Measurements from ENCODE around the gene MGAT3.
"Not testable (repeated sequence)": the region's sequence is repeated elsewhere in the genome, so short reads cannot be mapped to it uniquely, and the experiment has no call there.

MGAT3 gene

DNA sequence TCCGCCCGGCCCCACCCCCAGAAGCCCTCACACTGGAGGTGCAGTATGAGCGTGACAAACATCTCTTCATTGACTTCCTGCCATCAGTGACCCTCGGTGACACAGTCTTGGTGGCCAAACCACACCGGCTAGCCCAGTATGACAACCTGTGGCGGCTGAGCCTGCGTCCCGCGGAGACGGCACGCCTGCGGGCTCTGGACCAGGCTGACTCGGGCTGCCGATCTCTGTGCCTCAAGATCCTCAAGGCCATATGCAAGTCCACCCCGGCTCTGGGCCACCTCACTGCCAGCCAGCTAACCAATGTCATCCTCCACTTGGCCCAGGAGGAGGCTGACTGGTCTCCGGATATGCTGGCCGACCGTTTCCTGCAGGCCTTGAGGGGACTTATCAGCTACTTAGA is 57.0 kb downstream of the MGAT3 start:
- DNase-seq (ENCODE audit: low read depth in 2 of 2), result no peak

DNA sequence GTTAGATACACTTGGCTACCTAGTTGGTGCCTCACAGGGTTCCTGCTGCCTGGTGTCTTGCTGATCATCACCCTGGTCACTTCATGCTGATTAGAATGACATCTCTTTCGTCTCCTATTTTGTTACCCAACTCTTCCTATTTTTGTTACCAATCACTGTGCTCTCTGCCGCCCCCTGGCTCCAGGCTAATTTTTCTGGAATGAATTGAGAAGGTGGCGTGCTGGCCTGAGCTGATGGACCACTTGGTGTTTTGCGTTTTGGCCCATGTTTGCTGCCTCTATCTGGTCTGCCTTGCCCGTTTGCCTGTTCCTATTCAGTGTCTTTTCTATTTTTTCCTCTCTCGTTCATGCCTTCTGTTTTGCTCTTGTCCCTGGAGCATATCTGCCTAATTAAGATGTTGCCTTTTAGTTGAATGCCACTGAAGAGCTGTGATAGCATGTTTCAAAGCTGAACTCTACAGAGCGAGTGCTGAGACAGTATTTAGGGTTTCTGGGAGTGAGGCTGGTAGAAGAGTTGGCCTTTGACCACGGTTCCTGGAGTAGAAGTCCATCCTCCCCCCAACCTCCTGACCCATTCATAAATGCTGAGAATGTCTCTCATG is 57.7 kb downstream of the MGAT3 start:
- no peak for DNase-seq (ENCODE audit: low read depth in 2 of 2)

DNA sequence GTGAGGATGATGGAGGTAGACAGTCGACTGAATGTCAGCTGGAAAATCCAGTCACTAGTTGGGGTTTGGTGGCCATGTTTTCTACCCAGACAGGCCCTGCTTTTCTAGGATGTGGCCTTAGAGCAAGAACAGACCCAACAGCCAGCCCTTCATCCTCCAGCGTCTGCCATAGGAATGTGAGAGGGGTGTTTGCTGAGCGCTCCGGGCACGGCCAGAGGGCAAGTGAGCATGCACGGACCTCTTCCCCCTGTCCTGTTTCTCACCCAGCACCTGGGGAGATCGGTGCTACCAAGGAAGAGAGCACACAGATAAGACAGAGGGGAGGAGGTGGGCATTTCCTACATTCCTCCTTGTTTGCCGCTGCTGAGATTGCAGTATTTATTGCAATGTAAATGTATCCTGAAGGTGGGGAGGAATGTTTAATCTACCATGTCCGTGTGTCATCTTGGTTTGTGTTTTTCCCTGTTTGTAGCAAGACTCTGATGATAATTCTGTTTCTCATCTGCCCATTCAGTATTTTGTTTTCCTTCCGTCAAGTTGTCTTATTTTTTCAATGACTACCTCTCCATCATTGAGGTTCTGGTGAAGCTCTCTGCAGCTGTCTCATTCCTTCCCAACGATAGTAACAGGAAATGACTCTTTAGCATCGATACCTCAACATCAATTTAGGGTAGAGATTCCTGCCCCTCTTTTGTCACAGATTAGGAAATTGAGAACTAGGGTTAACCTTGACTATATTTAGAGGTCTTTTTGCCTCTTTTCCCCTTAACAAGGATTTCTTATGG is 58.6 kb downstream of the MGAT3 start:
- DNase-seq (ENCODE audit: low read depth in 2 of 2), result no peak

DNA sequence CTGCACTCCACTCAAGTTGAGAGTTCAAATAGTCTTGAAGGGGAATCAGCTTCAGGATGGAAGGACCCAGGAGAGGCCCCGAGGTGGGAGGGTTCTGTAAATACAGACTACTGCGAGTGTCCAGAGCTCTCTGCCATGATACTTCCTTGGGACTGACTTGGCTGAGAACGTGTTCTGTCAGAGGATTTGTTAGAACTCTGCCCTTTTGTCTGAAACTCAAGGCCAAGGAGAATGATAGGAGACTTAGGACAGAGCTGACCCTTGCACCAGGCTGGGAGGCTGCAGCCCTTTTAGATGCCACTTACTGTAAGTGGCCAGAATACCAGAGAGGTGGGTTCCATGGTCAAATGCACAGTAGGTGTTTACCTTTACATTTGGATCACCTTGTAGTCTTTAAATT is 60.7 kb downstream of the MGAT3 start:
- no peak for DNase-seq (ENCODE audit: low read depth in 2 of 2)

DNA sequence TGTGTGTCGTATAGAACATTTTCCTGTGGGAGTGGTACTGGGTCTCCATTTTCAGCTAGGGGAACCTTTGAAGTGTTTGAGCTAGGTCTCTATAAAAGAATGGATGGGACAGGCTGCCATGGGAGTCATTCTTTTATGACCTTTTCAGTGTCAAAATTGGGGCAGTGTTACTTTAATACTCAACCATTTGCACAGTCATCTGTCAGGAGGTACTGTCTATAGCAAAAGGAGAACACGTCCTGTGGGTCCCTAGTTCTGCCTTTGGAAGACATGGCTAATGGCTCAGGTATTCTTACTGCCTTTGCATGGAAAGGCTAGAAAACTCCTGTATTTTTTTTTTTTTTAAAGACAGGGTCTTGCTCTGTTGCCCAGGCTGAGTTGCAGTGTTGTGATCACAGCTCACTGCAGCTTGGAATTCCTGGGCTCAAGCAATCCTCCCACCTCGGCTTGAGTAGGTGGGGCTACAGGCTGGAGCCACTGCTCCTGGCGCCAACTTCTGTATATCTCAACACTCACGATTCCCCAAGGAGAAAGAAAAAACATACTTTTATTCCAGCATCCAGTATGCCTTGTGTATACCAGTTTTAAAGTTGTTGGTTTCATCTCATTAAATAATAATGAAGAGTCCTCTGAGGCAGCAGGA is 61.5 kb downstream of the MGAT3 start:
- no peak for DNase-seq (ENCODE audit: low read depth in 2 of 2)

DNA sequence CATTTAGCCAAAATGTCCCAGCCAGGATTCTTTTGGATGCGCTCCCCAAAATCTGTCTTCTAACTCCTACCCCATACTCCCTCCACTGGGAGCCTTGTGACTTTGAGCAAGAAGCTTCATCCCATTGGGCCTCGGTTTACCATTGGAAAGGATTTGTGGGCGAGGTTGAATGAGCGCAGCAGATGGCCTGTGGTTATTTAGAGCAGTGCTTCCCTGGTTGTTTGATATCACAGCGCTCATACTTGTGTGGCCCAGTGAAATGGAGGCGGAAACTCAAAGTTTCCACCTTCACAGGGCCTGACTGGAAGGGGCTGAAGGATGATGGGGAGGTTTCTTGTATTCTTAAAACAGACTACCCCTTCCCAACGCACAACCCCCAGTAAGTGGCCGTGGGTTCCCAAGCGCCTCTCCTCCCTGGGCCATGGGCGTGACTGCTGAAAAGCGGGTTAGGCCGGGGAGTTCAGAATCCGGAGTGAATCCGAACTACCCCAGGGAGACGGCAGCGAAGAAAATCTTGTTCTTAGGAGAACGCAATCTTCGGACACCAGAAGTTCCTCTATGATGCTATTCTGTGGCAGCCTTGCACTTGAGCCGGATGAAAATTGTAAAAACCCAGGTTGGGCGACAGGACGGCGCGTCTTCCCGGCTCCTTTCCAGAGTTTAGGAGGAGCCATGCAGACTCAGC is 62.3 kb downstream of the MGAT3 start:
- no peak for DNase-seq (ENCODE audit: low read depth in 2 of 2)

DNA sequence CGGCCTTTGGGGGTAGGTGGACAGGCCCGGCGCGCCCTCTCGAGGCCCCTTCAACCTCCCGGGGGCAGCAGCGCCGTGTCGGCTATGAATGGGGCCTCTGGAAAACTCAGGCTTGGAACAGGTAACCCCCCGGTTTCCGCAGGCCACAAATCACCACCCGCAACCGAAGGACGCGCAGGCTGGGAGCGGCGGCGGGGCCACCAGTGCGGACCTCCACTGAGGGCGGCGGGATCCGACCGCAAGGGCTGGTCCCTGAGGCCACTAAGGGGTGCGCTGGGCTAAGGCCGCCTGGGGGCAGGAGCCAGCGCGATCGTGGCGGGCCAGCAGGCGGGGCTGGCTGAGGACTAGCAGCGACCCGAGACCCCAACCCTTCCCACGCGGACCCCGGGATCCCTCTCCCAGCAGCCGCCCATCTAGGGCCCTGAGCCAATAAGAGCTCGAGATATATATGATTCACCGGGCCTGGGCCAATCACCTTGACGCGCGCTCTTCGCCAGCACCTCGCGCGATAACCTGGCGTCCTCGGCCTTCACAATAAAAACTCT is 62.9 kb downstream of the MGAT3 start:
- DNase-seq (ENCODE audit: low read depth in 2 of 2), result peak; percentile 95

DNA sequence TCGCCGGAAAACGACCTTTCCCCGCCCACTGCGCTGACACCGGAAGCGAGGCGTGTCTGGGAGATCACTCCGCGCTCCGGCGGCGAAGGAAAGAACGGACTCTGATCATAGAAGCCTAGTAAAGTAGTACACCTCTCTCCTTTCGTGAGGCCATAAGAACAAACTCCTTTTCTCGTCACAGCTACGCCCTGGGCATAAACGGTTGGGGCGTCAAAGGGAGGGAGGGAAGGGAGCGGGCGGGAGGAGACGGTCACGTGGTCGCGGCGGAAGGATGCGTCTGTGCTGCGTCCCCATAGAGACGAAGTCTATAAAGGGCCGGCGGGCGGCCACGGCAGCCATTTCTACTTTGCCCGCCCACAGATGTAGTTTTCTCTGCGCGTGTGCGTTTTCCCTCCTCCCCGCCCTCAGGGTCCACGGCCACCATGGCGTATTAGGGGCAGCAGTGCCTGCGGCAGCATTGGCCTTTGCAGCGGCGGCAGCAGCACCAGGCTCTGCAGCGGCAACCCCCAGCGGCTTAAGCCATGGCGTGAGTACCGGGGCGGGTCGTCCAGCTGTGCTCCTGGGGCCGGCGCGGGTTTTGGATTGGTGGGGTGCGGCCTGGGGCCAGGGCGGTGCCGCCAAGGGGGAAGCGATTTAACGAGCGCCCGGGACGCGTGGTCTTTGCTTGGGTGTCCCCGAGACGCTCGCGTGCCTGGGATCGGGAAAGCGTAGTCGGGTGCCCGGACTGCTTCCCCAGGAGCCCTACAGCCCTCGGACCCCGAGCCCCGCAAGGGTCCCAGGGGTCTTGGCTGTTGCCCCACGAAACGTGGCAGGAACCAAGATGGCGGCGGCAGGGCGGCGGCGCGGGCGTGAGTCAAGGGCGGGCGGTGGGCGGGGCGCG is 63.7 kb downstream of the MGAT3 start, which contains the start of gene ATF4:
Gene ATF4, plus strand, starts transcription at position 337 of the 880 bp plus-strand sequence. CDS start 884 bp downstream, outside the sequence.
- peak; percentile 80 to 87 for DNase-seq (ENCODE audit: low read depth in 2 of 2)

DNA sequence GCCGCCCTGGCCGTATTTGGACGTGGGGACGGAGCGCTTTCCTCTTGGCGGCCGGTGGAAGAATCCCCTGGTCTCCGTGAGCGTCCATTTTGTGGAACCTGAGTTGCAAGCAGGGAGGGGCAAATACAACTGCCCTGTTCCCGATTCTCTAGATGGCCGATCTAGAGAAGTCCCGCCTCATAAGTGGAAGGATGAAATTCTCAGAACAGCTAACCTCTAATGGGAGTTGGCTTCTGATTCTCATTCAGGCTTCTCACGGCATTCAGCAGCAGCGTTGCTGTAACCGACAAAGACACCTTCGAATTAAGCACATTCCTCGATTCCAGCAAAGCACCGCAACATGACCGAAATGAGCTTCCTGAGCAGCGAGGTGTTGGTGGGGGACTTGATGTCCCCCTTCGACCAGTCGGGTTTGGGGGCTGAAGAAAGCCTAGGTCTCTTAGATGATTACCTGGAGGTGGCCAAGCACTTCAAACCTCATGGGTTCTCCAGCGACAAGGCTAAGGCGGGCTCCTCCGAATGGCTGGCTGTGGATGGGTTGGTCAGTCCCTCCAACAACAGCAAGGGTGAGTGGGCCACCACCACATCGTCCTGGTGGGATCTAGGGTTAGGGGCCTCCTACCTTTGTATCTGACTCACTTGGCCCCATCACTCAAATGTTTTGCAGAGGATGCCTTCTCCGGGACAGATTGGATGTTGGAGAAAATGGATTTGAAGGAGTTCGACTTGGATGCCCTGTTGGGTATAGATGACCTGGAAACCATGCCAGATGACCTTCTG is 64.5 kb downstream of the MGAT3 start:
- DNase-seq (ENCODE audit: low read depth in 2 of 2), result not testable (repeated sequence)

DNA sequence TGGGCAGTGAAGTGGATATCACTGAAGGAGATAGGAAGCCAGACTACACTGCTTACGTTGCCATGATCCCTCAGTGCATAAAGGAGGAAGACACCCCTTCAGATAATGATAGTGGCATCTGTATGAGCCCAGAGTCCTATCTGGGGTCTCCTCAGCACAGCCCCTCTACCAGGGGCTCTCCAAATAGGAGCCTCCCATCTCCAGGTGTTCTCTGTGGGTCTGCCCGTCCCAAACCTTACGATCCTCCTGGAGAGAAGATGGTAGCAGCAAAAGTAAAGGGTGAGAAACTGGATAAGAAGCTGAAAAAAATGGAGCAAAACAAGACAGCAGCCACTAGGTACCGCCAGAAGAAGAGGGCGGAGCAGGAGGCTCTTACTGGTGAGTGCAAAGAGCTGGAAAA is 65.3 kb downstream of the MGAT3 start:
- not testable (repeated sequence) for DNase-seq (ENCODE audit: low read depth in 2 of 2)

DNA sequence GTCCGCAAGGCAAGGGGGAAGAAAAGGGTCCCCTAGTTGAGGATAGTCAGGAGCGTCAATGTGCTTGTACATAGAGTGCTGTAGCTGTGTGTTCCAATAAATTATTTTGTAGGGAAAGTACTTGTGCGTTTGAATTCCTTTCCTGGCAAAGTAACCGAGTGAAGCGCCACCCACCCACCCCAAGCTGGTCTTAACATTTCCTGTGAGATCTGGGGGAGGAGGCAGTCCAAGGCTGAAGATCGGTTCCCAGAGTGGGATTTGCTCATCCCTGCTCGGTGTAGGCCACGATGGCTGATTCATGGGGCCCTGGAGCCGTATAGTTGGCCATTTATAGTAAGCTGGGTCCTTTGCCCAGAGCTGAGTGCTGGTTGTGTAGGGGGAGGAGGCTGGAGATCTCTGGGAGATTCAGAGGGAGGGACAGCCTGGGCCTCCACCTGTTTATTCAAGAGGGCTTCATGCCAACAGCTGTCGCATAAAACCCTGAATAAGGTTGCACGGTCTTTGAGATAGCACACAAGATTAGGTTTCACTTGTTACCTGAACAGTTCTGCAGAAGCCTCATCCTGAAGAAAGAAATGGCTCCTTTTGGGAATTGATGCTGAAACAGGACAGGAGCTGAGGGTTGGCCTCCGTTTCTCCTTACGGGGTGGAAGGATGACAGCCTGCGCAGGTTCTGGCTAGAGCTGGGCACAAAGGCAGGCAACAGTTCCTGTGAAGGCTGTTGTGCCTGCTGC is 65.9 kb downstream of the MGAT3 start:
- DNase-seq (ENCODE audit: low read depth in 2 of 2), result no peak

DNA sequence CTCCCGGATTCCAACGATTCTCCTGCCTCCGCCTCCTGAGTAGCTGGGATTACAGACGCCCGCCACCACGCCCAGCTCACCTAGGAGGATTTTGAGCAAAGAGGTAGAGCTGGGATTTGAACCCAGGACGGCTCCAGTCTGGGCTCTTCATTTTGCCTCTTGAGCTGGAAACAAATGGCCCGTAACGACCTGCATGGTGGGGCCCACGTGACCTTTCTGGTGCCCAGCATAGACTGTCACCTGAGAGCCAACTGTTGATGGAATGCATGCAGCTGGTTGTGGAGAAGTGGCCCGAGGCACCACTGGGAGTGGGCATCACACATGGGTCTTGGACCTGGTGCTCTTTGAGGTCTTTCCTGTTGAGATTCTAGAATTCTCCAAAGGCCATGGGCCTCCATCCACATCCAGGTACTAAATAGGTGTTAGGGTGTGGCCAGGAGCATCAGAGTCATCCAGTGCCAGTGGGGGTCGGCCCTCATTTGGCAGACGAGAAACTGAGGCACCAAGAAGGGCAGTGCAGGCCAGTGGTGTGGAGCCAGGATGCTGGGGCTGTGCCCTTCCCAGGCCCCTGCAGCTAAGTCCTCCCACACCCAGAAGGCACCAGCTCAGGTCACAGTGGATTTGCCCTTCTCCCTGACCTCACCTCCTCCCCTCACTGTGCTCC is 67.4 kb downstream of the MGAT3 start:
- no peak for DNase-seq (ENCODE audit: low read depth in 2 of 2)

DNA sequence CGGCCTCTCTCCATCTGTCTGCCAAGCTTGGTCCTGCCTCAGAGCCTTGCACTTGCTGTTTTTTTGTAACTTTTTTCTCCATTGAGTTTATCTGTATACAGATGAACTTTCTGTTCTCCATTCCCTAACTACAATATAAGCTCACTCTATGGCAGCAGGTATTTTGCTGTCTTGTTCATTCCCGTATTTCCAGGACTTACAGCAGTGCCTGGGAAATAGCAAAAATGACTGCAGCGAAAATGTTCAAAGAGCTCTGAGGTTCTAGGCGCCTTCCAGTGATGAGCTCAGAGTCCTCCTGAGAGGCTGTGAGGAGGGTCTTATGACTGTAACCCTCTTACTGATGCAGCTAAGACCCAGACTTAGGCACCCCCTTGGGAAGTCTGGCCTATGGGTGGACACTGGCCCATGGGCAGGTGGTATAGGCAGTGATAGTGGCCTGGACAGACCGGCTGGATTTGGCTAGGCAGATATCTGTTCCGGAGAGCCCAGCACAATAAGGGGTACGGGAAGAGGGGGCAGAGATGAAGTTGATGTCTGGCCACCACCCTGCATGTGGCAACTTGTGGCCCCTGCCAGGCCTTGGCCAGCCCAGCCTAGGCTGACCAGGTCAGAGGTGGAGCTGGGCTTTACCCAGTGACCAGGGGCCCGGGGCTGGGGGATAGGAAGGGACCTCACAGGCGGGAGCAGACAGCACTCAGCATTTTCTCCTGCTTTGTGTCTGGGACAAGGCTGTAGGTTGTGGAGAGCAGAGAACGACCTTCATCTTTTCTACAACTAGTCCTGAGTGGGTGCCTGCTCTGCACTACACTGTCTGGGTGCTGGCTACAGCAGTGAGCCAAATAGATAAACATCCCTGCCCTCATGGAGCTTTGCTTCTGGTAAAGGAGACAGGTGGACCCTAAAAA is 68.2 kb downstream of the MGAT3 start:
- no peak for DNase-seq (ENCODE audit: low read depth in 2 of 2)

DNA sequence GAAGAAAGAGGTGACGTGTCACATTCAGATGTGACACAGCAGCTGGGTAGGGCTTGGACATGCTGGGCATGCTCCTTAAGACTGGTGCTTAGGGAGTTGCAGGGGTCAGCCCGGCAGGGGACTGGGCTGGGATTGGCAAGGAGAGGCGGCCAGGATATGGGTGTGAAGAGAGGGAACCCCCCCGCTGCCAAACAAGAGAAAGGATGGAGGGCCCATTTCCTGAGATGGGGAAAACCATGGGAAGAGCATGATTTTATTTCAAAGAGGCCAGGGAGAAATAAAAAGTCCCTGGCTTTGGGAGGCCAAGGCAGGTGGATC is 68.8 kb downstream of the MGAT3 start:
- DNase-seq (ENCODE audit: low read depth in 2 of 2), result no peak

DNA sequence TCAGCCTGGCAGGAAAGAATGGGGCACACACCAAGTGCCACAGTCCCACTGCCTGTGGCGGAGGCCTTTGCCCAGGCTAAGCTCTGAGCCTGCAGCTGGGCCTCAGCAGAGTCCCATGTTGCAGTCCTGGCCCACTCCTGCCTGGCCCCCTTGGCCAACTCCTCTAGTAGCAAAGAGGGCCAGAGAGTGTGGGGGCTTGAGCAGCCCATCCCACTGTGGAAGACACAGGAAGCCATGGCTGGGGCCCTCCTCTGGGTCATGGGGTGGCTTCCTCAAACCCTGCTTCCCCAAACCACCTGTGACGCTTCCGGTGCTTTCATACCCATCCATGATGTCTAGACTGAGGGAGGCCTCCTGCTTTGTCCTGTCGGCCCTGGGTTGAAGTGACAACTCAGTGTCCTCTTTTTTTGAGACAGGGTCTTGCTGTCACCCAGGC is 69.9 kb downstream of the MGAT3 start:
- no peak for DNase-seq (ENCODE audit: low read depth in 2 of 2)

DNA sequence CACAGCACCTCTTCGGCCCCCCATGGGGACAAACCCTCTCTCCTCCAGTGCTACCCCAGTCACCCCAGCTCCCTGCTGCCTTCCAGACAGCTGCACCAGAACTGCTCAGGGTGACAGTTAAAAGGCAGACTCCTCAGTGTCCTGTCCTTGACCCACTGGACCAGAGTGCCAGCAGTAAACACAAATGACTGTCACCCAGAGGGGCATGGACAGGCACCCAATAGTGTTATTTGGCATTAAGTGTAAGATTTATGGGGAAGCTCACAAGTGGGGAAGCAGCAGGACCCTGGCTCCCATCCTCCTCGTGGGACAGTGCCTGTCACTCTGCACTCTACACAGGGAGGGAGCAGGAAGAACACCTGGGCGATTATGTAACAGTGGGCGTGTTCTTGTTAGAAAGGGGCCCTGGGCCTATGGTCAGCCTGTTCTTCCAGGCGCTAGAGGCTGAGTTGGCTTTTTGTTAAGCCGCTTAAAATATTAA is 70.7 kb downstream of the MGAT3 start:
- DNase-seq (ENCODE audit: low read depth in 2 of 2), result no peak

DNA sequence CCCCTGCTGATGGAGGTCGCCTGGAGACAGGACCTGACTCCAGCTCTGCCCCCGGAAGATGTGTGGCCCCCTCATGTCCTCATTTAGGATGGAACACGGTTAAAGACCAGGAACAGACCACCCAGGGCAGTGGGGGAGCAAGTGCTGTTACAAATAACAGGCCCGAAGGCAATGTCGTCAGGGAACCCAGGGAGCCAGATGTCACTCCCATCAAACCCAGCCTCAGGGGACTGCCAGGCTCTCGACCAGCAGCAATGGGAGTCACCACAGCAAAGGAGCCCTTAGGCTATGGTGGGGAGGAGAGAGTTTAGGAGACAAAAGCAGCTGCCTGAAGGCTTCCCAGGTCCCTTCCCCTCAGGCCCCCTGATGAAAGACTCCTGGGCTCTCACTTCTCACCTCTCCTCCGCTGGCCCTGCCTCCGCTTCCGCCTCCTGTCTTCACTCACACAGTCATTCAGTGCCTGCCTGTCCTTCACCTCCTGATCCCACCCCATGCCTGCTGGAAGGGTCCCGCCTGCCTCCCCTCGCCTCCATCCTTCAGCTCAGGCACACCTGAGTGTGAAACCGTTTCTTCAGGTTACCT is 71.4 kb downstream of the MGAT3 start:
- DNase-seq (ENCODE audit: low read depth in 2 of 2), result no peak

Data from stimulated activated CD8-positive, alpha-beta memory T cell treated with anti-CD3 and anti-CD28 coated beads, Interleukin-7, amount 100 ng/mL, for 4 hours (primary cell).